Sigmoid colon (tissue), 4 donors: ENCODE measurements around the gene PRAME.
"Not testable (repeated sequence)": the region's sequence is repeated elsewhere in the genome, so short reads cannot be mapped to it uniquely, and the experiment has no call there.

Source experiments
- EP300 ChIP-seq, 4 donors: sonication (generic); formaldehyde crosslinking; IDR thresholded peaks; one replicate each; pipeline ENCODE4 v1.6.1; 2017; ENCODE audit warnings: antibody characterized with exemption in 4 of 4
- POLR2AphosphoS5 ChIP-seq, 4 donors: sonication (generic); formaldehyde crosslinking; IDR thresholded peaks; one replicate each; pipeline ENCODE4 v1.6.1; 2017; ENCODE audit warnings: antibody characterized with exemption in 4 of 4
- TF ChIP-seq, protein P1 (sequence below), 4 experiments: fragments of 450-650 bp in 3 of 4; fragments of 200-600 bp in 1 of 4; IDR thresholded peaks; one replicate each; pipeline ENCODE4 v1.5.1; 2016 to 2019; ENCODE audit warnings: antibody characterized with exemption in 4 of 4, mild to moderate bottlenecking in 3 of 4, moderate library complexity in 2 of 4

DNA sequence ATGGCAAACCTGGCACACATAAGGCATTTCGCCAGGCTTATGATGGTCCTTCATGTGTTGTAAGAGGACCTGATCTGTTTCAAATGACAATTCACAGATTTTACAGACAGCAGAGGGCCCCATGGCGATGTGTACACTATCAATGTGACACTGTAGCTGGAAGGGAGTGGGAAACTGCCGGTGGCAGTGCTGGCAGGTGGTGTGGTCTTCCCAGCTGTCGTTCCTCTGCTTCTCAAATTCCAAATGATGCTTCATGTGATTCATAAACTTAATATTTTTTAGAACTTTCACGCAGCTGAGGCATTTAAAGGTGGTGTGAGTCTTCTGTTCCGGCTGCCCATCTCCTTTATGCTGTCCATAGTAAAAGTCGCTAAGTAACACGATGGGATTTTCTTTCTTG lies 44.6 kb downstream of the PRAME start:
- TF ChIP-seq POLR2AphosphoS5, EP300 (IDR thresholded peaks at IDR 0.05): not testable (repeated sequence)
- TF ChIP-seq, protein P1, sequence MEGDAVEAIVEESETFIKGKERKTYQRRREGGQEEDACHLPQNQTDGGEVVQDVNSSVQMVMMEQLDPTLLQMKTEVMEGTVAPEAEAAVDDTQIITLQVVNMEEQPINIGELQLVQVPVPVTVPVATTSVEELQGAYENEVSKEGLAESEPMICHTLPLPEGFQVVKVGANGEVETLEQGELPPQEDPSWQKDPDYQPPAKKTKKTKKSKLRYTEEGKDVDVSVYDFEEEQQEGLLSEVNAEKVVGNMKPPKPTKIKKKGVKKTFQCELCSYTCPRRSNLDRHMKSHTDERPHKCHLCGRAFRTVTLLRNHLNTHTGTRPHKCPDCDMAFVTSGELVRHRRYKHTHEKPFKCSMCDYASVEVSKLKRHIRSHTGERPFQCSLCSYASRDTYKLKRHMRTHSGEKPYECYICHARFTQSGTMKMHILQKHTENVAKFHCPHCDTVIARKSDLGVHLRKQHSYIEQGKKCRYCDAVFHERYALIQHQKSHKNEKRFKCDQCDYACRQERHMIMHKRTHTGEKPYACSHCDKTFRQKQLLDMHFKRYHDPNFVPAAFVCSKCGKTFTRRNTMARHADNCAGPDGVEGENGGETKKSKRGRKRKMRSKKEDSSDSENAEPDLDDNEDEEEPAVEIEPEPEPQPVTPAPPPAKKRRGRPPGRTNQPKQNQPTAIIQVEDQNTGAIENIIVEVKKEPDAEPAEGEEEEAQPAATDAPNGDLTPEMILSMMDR (IDR thresholded peaks at IDR 0.05), result not testable (repeated sequence)
